ENCODE data around the gene CCR7.
"Not testable (repeated sequence)": the region's sequence is repeated elsewhere in the genome, so short reads cannot be mapped to it uniquely, and the experiment has no call there.

The CCR7 gene

GRCh38 chr17:40596261-40596919, 31.1 kb upstream of the CCR7 start:
- DNase-seq = peak; percentile 7

GRCh38 chr17:40590742-40591141, 25.5 kb upstream of the CCR7 start:
- DNase-seq = no peak

DNA sequence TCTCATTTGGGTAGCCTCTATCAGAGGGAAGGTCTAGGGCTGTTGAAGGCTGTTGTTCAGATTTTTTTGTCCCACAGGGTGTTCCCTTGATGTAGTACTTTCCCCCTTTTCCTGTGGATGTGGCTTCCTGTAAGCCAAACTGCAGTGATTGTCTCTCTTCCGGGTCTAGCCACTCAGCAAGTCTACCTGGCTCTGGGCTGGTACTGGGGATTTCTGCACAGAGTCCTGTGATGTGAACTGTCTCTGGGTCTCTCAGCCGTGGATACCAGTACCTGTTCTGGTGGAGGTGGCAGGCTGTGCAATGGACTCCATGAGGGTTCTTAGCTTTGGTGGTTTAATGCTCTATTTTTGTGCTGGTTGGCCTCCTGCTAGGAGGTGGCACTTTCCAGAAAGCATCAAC, 23.3 kb upstream of the CCR7 start:
- no peak for DNase-seq

DNA sequence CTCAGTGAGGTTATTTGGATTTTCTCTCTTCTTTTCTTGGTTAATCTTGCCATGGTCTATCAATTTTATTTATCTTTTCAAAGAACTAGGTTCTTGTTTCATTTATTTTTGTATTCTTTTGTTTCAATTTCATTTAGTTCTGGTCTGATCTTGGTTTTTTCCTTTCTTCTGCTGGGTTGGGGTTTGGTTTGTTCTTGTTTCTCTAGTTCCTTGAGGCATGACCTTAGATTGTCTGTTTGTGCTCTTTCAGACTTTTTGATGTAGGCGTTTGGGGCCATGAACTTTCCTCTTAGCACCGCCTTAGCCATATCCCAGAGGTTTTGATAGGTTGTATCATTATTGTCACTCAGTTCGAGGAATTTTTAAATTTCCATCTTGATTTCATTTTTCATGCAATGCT, 21.0 kb upstream of the CCR7 start:
- not testable (repeated sequence) for DNase-seq

GRCh38 chr17:40584950-40585349, 19.7 kb upstream of the CCR7 start:
- not testable (repeated sequence) for DNase-seq

- DNase-seq = peak; percentile 54
These were observed 17.1 kb upstream of the CCR7 start for GRCh38 chr17:40582328-40582901.

GRCh38 chr17:40580140-40580539, 14.9 kb upstream of the CCR7 start:
- no peak for DNase-seq

- DNase-seq = no peak
These were observed 14.2 kb upstream of the CCR7 start for GRCh38 chr17:40579471-40579870.

- no peak for DNase-seq
These were observed 12.4 kb upstream of the CCR7 start for GRCh38 chr17:40577611-40578065.

GRCh38 chr17:40576113-40576740, 11.0 kb upstream of the CCR7 start:
- DNase-seq = no peak

- no peak for DNase-seq
These were observed 9.0 kb upstream of the CCR7 start for GRCh38 chr17:40574292-40574691.

DNA sequence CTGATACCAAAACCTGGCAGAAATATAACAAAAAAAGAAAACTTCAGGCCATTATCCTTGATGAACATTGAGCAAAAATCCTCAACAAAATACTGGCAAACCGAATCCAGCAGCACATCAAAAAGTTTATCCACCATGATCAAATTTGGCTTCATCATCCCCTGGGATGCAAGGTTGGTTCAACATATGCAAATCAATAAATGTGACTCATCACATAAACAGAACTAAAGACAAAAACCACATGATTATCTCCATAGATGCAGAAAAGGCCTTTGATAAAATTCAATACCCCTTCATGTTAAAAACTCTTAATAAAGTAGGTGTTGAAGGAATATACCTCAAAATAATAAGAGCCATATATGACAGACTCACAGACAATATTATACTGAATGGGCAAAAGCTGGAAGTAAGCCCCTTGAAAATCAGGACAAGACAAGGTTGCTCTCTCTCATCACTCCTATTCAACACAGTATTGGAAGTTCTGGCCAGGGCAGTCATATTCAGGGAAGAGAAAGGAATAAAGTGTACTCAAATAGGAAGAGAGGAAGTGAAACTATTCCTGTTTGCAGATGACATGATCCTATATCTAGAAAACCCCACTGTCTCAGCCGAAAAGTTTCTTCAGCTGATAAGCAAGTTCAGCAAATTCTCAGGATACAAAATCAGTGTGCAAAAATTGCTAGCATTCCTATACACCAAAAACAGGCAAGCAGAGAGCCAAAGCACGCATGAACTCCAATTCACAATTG, 7.1 kb upstream of the CCR7 start:
- DNase-seq = not testable (repeated sequence)

DNA sequence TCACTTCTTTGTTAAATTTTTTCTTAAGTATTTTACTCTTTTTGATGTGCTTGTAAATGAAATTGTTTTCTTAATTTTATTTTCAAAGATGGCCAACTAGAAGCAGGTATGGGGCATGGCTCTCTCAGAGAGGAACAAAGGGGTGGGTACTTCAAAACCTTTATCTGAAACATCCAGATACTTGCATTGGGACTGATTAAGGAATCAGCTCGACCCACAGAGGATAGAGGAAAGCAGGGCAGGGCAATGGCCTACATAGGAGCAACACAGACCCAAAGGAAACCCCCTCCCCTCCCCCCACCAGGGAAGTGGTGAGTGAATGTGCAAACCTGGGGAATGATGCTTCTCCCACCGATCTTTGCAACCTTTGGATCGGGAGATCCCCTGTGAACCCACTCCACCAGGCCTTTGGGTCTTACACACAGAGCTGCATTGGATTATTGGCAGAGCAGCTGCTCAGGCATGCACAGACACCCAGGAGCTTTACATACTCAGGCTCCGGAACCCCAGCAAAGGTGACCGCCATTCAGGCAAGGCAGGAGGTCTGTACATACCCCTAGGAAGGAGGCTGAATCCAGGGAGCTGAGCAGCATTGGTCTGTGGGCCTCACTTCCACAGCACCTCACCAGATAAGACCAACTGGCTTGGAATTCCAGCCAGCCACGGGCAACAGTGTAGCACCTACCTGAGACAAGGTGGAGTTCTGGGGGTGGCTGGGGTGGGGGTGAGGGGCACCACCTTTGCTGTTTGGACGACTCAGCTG, 3.0 kb upstream of the CCR7 start:
- no peak for DNase-seq

GRCh38 chr17:40567377-40567776, 2.1 kb upstream of the CCR7 start:
- no peak for DNase-seq

GRCh38 chr17:40565769-40566409, 617 bp upstream of the CCR7 start:
- no peak for DNase-seq

DNA sequence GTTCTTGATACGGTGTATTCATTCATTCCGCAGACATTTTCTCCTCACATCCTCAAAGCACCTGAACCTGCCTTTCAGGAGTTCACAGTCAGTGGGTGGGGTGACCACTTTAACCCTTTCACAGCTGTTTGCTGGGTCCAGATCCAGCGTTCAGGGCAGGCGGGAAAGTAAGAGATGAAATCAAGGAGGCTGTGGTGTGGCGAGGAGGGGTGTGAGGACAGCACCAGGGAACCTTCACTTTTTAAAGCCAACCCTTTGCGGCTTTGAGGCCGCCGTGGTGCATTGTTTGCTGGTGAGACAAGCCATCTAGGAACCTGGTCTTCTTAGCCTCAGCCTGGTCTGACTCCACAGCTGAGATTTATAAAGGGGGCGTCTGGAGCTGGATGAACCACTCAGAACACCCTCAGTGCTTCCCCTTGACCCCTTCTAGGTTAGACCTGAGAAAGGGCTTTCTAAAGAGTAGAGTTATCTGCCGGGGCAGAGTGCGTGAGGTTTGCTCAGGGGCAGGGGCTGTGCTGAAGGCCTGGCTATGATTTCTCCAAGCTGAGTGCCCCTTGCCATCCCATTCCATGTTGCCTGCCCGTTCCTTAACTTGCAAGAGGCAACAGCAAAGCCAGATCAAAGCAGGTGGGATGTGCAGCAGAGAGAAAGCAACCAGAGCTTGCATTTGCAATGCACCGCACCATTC, 933 bp downstream of the CCR7 start:
- no peak for DNase-seq

- DNase-seq = no peak
These were observed 1.8 kb downstream of the CCR7 start for GRCh38 chr17:40563220-40564052.

DNA sequence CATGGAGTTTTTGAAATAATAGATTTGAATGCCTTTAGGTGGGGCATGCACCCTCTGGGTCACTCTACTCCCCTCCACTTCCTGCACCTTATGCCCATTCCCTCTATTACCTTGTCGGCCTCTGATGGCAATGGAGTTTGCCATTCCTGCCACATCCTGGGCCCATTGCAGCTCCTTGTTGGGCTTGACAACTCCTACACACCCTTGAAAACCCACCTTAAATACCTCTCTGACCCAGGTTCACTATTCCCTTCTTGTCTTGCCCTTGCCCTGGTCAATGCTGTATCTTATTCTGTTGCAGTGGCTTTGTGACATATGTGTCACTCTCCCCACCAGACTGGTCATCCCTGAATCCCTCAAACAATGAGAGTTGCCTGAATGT, 2.4 kb downstream of the CCR7 start:
- no peak for DNase-seq

DNA sequence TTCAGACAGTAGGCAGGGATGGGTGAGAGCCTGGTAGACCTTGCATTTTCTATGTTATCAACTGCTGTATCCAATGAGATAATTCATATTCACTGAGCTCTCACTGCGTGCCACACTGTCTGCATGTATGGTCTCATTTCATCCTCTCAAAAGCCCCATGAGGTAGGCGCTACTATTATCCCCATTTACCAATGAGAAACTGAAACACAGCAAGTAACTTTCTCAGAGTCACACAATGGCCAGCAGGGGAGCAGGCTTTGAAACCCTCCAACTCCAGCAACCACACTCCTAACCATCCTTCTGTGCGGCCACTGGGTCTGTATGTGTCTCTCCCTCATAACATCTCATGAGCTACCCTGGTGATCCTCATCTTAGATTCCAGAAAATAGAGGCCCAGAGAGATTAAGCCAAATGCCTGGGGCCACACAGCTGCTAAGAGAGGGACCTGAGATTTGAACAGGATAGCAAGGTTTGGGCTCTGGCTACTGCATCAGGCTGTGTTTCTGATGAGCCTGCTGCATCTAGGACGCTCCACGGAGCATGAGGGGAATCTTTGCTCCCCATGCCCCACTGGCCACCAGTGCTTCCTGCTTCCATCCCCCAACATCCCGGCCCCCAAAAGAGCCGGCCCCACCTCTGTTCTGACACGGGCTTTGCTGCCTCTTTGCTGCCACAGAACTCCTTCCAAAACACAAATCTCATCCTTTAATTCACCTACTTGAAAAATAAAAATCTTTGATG, 3.2 kb downstream of the CCR7 start:
- no peak for DNase-seq

- no peak for DNase-seq
These were observed 3.9 kb downstream of the CCR7 start for GRCh38 chr17:40561294-40561870.

All from NCI-H510A treated with DMSO at 0.1 percent for 48 hours (cell line).